H1 (cell line): ENCODE results near the gene PCDHA9. TPM values are rescaled to one million over a fixed set of nuclear protein-coding genes. Genes with fewer than 3 reads are reported as not detected.

Experiments used
- CTCF ChIA-PET: fragments of 300-600 bp; sonication (Branson Sonifier 250); formaldehyde crosslinking; loops from one replicate; lab custom pipeline; 2021; ENCODE audit not compliant: partially characterized antibody; lab: Charles Lee
- POLR2A ChIA-PET: fragments of 300-600 bp; sonication (Branson Sonifier 250); formaldehyde crosslinking; loops from one replicate; lab custom pipeline; 2021; ENCODE audit warnings: inconsistent platforms; ENCODE audit not compliant: partially characterized antibody; lab: Charles Lee
- DNase-seq, 2 experiments: peaks; one replicate each; pipeline versions ENCODE4 v3.0.0 to v3.0.0-alpha.2; 2010 to 2022; ENCODE audit warnings: low spot score in 2 of 2, low read depth in 1 of 2, mixed read lengths in 1 of 2
- FAIRE-seq: peaks from 2 replicates; lab custom pipeline; 2011; peaks lifted over from hg19 to GRCh38; lab: Jason Lieb, UNC
- H2AFZ ChIP-seq: 2 replicates; pipeline ENCODE4 v1.8.1; 2012; ENCODE audit warnings: low read length, inconsistent platforms
- H2AK5ac ChIP-seq: 2 replicates; pipeline ENCODE4 v1.6.1; 2013; ENCODE audit warnings: low read depth, low read length
- H2BK120ac ChIP-seq: replicated peaks from 2 replicates; pipeline ENCODE3; 2013; ENCODE audit warnings: low read depth, low read length, inconsistent platforms
- H2BK12ac ChIP-seq: 2 replicates; pipeline ENCODE4 v1.6.1; 2013; ENCODE audit warnings: low read depth, low read length
- H2BK15ac ChIP-seq: 2 replicates; pipeline ENCODE4 v1.6.1; 2013; ENCODE audit warnings: low read length
- H2BK20ac ChIP-seq: 2 replicates; pipeline ENCODE4 v1.6.1; 2013; ENCODE audit warnings: low read length
- H2BK5ac ChIP-seq: 2 replicates; pipeline ENCODE4 v1.6.1; 2013; ENCODE audit warnings: low read depth, low read length
- H3K14ac ChIP-seq: 2 replicates; pipeline ENCODE4 v1.6.1; 2013; ENCODE audit warnings: inconsistent platforms; ENCODE audit not compliant: insufficient read length
- H3K18ac ChIP-seq: 2 replicates; pipeline ENCODE4 v1.6.1; 2013; ENCODE audit warnings: low read length; ENCODE audit errors: extremely low read depth
- H3K23ac ChIP-seq: 2 replicates; pipeline ENCODE4 v1.6.1; 2013; ENCODE audit warnings: inconsistent platforms; ENCODE audit not compliant: insufficient read length
- H3K23me2 ChIP-seq: 2 replicates; pipeline ENCODE4 v1.6.1; 2013; ENCODE audit warnings: low read depth, low read length
- H3K27ac ChIP-seq: 2 replicates; pipeline ENCODE4 v1.6.1; 2011; ENCODE audit warnings: low read depth, low read length, inconsistent platforms
- H3K27me3 ChIP-seq, 4 experiments: replicated peaks in 1 of 4; 1 replicate in 1 of 4; 2 replicates in 3 of 4; pipeline versions ENCODE4 v1.6.1 to v1.8.1; 2011 to 2013; ENCODE audit warnings: low read length in 3 of 4, mild to moderate bottlenecking in 3 of 4, inconsistent platforms in 2 of 4, mixed read lengths in 2 of 4, moderate library complexity in 1 of 4; ENCODE audit not compliant: control insufficient read depth in 3 of 4, insufficient read depth in 3 of 4; ENCODE audit errors: extremely low read depth in 1 of 4
- H3K36me3 ChIP-seq, 4 experiments: 2 replicates each; pipeline versions ENCODE4 v1.6.1 to v1.8.1; 2011 to 2013; ENCODE audit warnings: mild to moderate bottlenecking in 4 of 4, low read length in 3 of 4, moderate library complexity in 2 of 4, control low read depth in 1 of 4, inconsistent platforms in 1 of 4; ENCODE audit not compliant: insufficient read depth in 4 of 4, control insufficient read depth in 2 of 4
- H3K4ac ChIP-seq: replicated peaks from 2 replicates; pipeline ENCODE3; 2013; ENCODE audit warnings: low read length, low read depth, mixed read lengths, inconsistent platforms; ENCODE audit not compliant: insufficient read length
- H3K4me1 ChIP-seq, 4 experiments: replicated peaks in 1 of 4; 1 replicate in 1 of 4; 2 replicates in 3 of 4; pipeline versions ENCODE4 v1.6.1 to v1.8.1; 2011 to 2013; ENCODE audit warnings: low read length in 3 of 4, inconsistent platforms in 2 of 4, mixed read lengths in 1 of 4; ENCODE audit not compliant: insufficient read depth in 4 of 4, control insufficient read depth in 3 of 4
- H3K4me2 ChIP-seq, 2 experiments: 2 replicates each; pipeline versions ENCODE4 v1.6.1 to v1.8.1; 2011 to 2013; ENCODE audit warnings: low read depth in 2 of 2, low read length in 2 of 2, control low read depth in 1 of 2, inconsistent platforms in 1 of 2, mild to moderate bottlenecking in 1 of 2; ENCODE audit not compliant: insufficient read depth in 1 of 2
- H3K4me3 ChIP-seq, 4 experiments: fragments of 200-600, 300-600 bp in 1 of 4; sonication (generic), shearing (Covaris generic), sonication (Bioruptor Twin) in 1 of 4; 2 replicates each; pipeline versions ENCODE4 v1.5.1 to v1.8.1; 2011 to 2016; ENCODE audit warnings: low read length in 4 of 4, low read depth in 3 of 4, control low read depth in 2 of 4, inconsistent platforms in 2 of 4, mild to moderate bottlenecking in 2 of 4, mixed read lengths in 1 of 4, moderate library complexity in 1 of 4; ENCODE audit not compliant: insufficient read depth in 2 of 4; ENCODE audit errors: extremely low read depth in 1 of 4
- H3K56ac ChIP-seq: replicated peaks from 2 replicates; pipeline ENCODE3; 2013; ENCODE audit warnings: low read depth, mild to moderate bottlenecking, mixed read lengths, low read length, inconsistent platforms; ENCODE audit not compliant: insufficient read length
- H3K79me1 ChIP-seq: 2 replicates; pipeline ENCODE4 v1.6.1; 2013; ENCODE audit warnings: low read depth, low read length, control low read depth
- H3K79me2 ChIP-seq, 2 experiments: 2 replicates each; pipeline versions ENCODE4 v1.6.1 to v1.8.1; 2012 to 2013; ENCODE audit warnings: low read length in 2 of 2, mild to moderate bottlenecking in 2 of 2, inconsistent platforms in 1 of 2; ENCODE audit not compliant: insufficient read depth in 2 of 2, control insufficient read depth in 1 of 2
- H3K9ac ChIP-seq, 4 experiments: replicated peaks in 1 of 4; 1 replicate in 1 of 4; 2 replicates in 3 of 4; pipeline versions ENCODE4 v1.6.1 to v1.8.1; 2011 to 2013; ENCODE audit warnings: low read depth in 3 of 4, low read length in 3 of 4, control low read depth in 2 of 4, mild to moderate bottlenecking in 2 of 4, moderate library complexity in 2 of 4, inconsistent platforms in 1 of 4; ENCODE audit errors: extremely low read depth in 1 of 4
- H3K9me3 ChIP-seq, 2 experiments: 2 replicates each; pipeline versions ENCODE4 v1.6.1 to v1.8.1; 2012 to 2013; ENCODE audit warnings: mild to moderate bottlenecking in 2 of 2, moderate library complexity in 2 of 2, control low read depth in 1 of 2, inconsistent platforms in 1 of 2, low read depth in 1 of 2, low read length in 1 of 2, mixed read lengths in 1 of 2; ENCODE audit not compliant: insufficient read depth in 2 of 2
- H4K20me1 ChIP-seq, 2 experiments: replicated peaks in 1 of 2; 2 replicates each; pipeline versions ENCODE3 to v1.8.1; 2011 to 2013; ENCODE audit warnings: inconsistent platforms in 2 of 2, low read length in 2 of 2, mild to moderate bottlenecking in 1 of 2; ENCODE audit not compliant: insufficient read depth in 2 of 2, control insufficient read depth in 1 of 2
- H4K5ac ChIP-seq: 2 replicates; pipeline ENCODE4 v1.6.1; 2013; ENCODE audit warnings: low read length, low read depth, mixed read lengths, inconsistent platforms; ENCODE audit not compliant: insufficient read length
- H4K8ac ChIP-seq: 2 replicates; pipeline ENCODE4 v1.8.0; 2013; ENCODE audit warnings: mild to moderate bottlenecking, moderate library complexity, low read length, inconsistent platforms; ENCODE audit not compliant: insufficient read depth; ENCODE audit errors: extremely low read depth
- H4K91ac ChIP-seq: replicated peaks from 2 replicates; pipeline ENCODE3; 2013; ENCODE audit warnings: low read length, mixed read lengths, inconsistent platforms; ENCODE audit not compliant: insufficient read length
- BRCA1 ChIP-seq: IDR thresholded peaks from 2 replicates; pipeline ENCODE4 v1.6.1; 2012; ENCODE audit warnings: low read depth, low read length, improper control_type of control experiment
- CBX8 ChIP-seq: fragments of 300-800, 300-1000 bp; sonication (generic); IDR thresholded peaks from 2 replicates; pipeline ENCODE4 v1.7.1; 2016; ENCODE audit warnings: low read depth, low read length, borderline replicate concordance
- CEBPB ChIP-seq: IDR thresholded peaks from 2 replicates; pipeline ENCODE4 v1.6.1; 2012; ENCODE audit warnings: low read depth, low read length
- CTBP2 ChIP-seq: IDR thresholded peaks from 2 replicates; pipeline ENCODE4 v1.7.0; 2011; ENCODE audit warnings: borderline replicate concordance, mild to moderate bottlenecking, moderate library complexity, mixed read lengths, low read length; ENCODE audit not compliant: insufficient read depth, insufficient read length
- FOSL1 ChIP-seq: IDR thresholded peaks from 2 replicates; pipeline ENCODE4 v1.6.1; 2011; ENCODE audit warnings: mild to moderate bottlenecking, low read depth, low read length, moderate library complexity; ENCODE audit not compliant: insufficient read depth
- RAD21 ChIP-seq, 2 experiments: IDR thresholded peaks in 1 of 2; conservative IDR thresholded peaks in 1 of 2; 2 replicates each; pipeline ENCODE4 v1.6.1; 2011; ENCODE audit warnings: low read depth in 2 of 2, low read length in 2 of 2, improper control_type of control experiment in 1 of 2, inconsistent platforms in 1 of 2, mild to moderate bottlenecking in 1 of 2, moderate library complexity in 1 of 2
- WGBS, 2 experiments: shearing (Covaris generic) in 1 of 2; methylation state at CpG; one replicate each; pipeline versions ENCODE4 v1.1.6 to v1.1.7; 2013 to 2015; ENCODE audit warnings: low lambda C conversion rate in 2 of 2, mixed read lengths in 2 of 2, inconsistent platforms in 1 of 2, low coverage in 1 of 2, missing lambda C conversion rate in 1 of 2; ENCODE audit not compliant: insufficient replicate concordance in 2 of 2, insufficient coverage in 1 of 2, insufficient read length in 1 of 2; ENCODE audit errors: extremely low coverage in 1 of 2, missing lambda C conversion rate in 1 of 2; 5-methylcytosine and 5-hydroxymethylcytosine counted together
- polyA plus RNA-seq, 7 experiments: library from polyadenylated mRNA; depleted of rRNA in 3 of 7; stranded (reverse) in 5 of 7; unstranded in 2 of 7; fragments of >200 nt in 5 of 7; fragments of 200-250 nt in 2 of 7; gene quantifications; 1 replicate in 5 of 7; 2 replicates in 1 of 7; 4 replicates in 1 of 7; pipeline versions ENCODE4 v1.2.1 to v1.2.3, GENCODE V29; 2011 to 2013; ENCODE audit warnings: missing spikeins in 2 of 7, mixed read lengths in 2 of 7
- total RNA-seq: library from RNA; stranded (reverse); fragmentation: NEBNext Ultra II Directional; extraction: Animal tissue kit (Norgen Biotek cat#: 25700); gene quantifications from 2 replicates; pipeline ENCODE4 v1.2.1, GENCODE V29; 2021
- TF ChIP-seq, protein P1 (sequence below), 3 experiments: IDR thresholded peaks; 1 replicate in 2 of 3; 2 replicates in 1 of 3; pipeline versions ENCODE4 v1.5.1 to v1.6.1; 2011; ENCODE audit warnings: low read length in 3 of 3, mild to moderate bottlenecking in 3 of 3, inconsistent platforms in 2 of 3, low read depth in 1 of 3, moderate library complexity in 1 of 3; ENCODE audit not compliant: insufficient read depth in 1 of 3; ENCODE audit errors: control extremely low read depth in 1 of 3

PCDHA9 gene
- total and polyA plus RNA-seq, 2 of the 8 experiments (the other 6 are each of a cell fraction or from before 2014, with no cell fraction given): 0.12 to 0.28 TPM

GRCh38 chr5:140869555-140869886, 21.3 kb downstream of the PCDHA9 start:
- H2AFZ ChIP-seq: no peak overlapping the region
- H3K23ac ChIP-seq: no peak overlapping the region
- no peak overlapping the region for H2AK5ac ChIP-seq
- no peak for TF ChIP-seq FOSL1
- 0 out of 4 replicates have a peak, but pooled peaks of 1 of the 2 experiments have one; percentile 38 for TF ChIP-seq RAD21 (IDR thresholded peaks at IDR 0.05 in 1 of 2, conservative IDR thresholded peaks at IDR 0.05 in 1 of 2; ENCODE audit: low read depth in 2 of 2, low read length in 2 of 2)
- no peak for TF ChIP-seq BRCA1
- no peak for TF ChIP-seq CTBP2
- TF ChIP-seq CBX8: no peak
- TF ChIP-seq, protein P1, sequence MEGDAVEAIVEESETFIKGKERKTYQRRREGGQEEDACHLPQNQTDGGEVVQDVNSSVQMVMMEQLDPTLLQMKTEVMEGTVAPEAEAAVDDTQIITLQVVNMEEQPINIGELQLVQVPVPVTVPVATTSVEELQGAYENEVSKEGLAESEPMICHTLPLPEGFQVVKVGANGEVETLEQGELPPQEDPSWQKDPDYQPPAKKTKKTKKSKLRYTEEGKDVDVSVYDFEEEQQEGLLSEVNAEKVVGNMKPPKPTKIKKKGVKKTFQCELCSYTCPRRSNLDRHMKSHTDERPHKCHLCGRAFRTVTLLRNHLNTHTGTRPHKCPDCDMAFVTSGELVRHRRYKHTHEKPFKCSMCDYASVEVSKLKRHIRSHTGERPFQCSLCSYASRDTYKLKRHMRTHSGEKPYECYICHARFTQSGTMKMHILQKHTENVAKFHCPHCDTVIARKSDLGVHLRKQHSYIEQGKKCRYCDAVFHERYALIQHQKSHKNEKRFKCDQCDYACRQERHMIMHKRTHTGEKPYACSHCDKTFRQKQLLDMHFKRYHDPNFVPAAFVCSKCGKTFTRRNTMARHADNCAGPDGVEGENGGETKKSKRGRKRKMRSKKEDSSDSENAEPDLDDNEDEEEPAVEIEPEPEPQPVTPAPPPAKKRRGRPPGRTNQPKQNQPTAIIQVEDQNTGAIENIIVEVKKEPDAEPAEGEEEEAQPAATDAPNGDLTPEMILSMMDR (IDR thresholded peaks at IDR 0.05; ENCODE audit: control extremely low read depth in 1 of 3, insufficient read depth in 1 of 3, low read depth in 1 of 3, low read length in 3 of 3): peak in 1 of 3 experiments; percentile 78; a peak in 1 of 4 replicates
- TF ChIP-seq CEBPB: peak; percentile 90; the same call in 1 of the 2 replicates
- peaks cover 0 to 15% (median 0%) of the 10 kb centered on the region in 4 experiments; a peak in 3 of 8 replicates for H3K36me3 ChIP-seq
- H3K79me1 ChIP-seq: no peaks in the 10 kb centered on the region
- no peak for FAIRE-seq
- H3K27me3 ChIP-seq: no peaks in the 10 kb centered on the region
- no peaks in the 10 kb centered on the region for H3K23me2 ChIP-seq
- ChIA-PET CTCF (interaction anchor here (0.6 to 9.3 kb wide), 50 partner anchors 8 to 286 kb away, joined by 3 to 141 read pairs (median 5); partner anchors contain the start of genes PCDHA1, PCDHA10, PCDHA13 and PCDHA4), POLR2A (interaction anchor here (0.6 to 2.4 kb wide), 13 partner anchors 9 to 225 kb away, joined by 3 to 14 read pairs (median 6); partner anchors contain the start of genes PCDHA10, PCDHA6, PCDHB1 and PCDHB2)
- no peak overlapping the region for H2BK120ac ChIP-seq
- 88% methylated on average over 5 of the region's 5 CpGs; no CpG with 5 or more reads in 1 of the 2 experiments for WGBS, 2 experiments
- H2BK20ac ChIP-seq: no peak overlapping the region
- no peak overlapping the region for H3K18ac ChIP-seq
- no peak for DNase-seq
- H3K9me3 ChIP-seq: peaks cover 0 to 13% of the 10 kb centered on the region in 2 experiments; a peak in 1 of 4 replicates
- no peak overlapping the region for H3K9ac ChIP-seq
- no peak overlapping the region for H2BK15ac ChIP-seq
- no peak overlapping the region for H2BK12ac ChIP-seq
- no peak overlapping the region for H3K4ac ChIP-seq
- H4K20me1 ChIP-seq: no peaks in the 10 kb centered on the region
- peaks cover 0 to 19% of the 10 kb centered on the region in 2 experiments; a peak in 2 of 4 replicates for H3K79me2 ChIP-seq
- no peak overlapping the region for H4K91ac ChIP-seq
- H3K56ac ChIP-seq: no peak overlapping the region
- H3K27ac ChIP-seq: no peak overlapping the region
- H4K5ac ChIP-seq: no peak overlapping the region
- no peak overlapping the region for H3K14ac ChIP-seq
- H2BK5ac ChIP-seq: no peak overlapping the region
- peak overlapping the region; percentile 54 to 66 (median 58); a peak in 6 of 8 replicates for H3K4me3 ChIP-seq
- no peak overlapping the region for H4K8ac ChIP-seq
- H3K4me1 ChIP-seq: no peaks in the 10 kb centered on the region; a peak in 2 of 7 replicates
- peak overlapping the region; percentile 37 to 47; a peak in 3 of 4 replicates for H3K4me2 ChIP-seq
